GM18502 (cell line): ENCODE data around the gene ERVMER34-1.

Experiments
- ATAC-seq: cut with Tn5 transposase; IDR thresholded peaks from one replicate; pipeline ENCODE4 v1.9.1; 2021; ENCODE audit warnings: mild to moderate bottlenecking; ENCODE audit not compliant: unreplicated experiment, poor library complexity

Gene ERVMER34-1, protein sequence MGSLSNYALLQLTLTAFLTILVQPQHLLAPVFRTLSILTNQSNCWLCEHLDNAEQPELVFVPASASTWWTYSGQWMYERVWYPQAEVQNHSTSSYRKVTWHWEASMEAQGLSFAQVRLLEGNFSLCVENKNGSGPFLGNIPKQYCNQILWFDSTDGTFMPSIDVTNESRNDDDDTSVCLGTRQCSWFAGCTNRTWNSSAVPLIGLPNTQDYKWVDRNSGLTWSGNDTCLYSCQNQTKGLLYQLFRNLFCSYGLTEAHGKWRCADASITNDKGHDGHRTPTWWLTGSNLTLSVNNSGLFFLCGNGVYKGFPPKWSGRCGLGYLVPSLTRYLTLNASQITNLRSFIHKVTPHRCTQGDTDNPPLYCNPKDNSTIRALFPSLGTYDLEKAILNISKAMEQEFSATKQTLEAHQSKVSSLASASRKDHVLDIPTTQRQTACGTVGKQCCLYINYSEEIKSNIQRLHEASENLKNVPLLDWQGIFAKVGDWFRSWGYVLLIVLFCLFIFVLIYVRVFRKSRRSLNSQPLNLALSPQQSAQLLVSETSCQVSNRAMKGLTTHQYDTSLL

DNA sequence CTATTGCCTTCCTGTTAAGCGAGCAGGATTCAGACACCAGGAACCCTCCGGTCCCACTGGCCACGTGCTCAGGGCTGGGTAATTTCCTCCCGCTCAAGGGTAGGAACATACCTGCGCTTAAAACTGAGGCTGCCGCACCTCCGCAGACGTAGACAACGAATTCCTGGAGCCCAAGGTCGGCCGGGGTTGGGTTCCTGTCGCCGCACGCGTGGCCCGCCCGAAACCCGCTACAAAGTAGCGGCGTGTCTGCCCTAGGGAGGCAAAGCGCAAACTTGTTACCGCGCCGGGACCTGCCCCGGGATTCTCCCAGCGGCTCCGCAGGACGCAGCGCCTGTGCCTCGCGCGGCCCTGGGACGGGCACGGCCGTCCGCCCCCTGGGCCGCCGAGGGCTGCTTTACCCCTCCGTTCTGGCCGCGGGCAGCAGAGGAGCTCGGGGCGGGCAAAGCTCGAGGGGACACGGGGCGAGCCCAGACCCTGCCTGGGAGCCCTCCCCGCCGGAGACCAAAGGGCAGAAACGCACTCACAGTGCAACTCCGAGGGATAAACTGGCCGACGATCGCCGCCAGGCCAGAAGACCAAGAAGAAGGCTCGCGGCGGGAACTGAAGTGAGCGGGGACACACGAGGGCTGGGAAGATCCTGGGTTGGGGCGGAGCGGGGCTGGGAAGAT, at the start of gene ERVMER34-1:
Gene ERVMER34-1 (minus strand): TSS at position 607 of the 668 bp plus-strand sequence. CDS start 5,905 bp downstream, outside the sequence.
- no peak for ATAC-seq

DNA sequence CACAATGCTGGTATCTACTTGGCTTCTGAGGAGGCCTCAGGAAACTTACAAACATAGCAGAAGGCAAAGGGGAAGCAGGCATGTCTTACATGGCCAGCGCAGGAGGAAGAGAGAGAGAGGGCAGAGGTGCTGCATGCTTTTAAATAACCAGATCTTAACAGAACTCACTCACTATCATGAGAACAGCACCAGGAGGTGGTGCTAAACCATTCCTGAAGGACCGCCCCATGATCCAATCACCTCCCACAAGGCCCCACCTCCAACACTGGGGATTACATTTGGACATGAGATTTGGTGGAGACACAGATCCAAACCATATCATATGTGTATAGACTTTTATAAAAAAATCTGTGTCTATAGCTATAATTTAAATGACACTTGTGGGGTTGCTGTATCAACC, 48.6 kb upstream of the ERVMER34-1 start:
- no peak for ATAC-seq

DNA sequence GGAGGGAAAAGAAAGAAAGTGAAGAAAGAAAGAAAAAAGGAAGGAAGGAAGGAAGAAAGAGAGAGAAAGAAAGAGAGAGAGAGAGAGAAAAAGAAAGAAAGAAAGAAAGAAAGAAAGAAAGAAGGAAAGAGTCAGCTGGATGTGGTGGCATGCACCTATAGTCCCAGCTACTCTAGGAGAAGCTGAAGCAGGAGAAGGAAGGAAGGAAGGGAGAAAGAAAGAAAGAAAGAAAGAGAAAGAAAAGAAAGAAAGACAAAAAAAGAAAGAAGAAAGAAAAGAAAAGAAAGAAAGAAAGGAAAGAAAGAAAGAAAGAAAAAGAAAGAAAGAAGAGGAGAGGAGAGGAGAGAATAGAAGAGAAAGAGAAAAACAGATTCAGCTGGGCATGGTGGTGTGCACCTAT, 44.3 kb upstream of the ERVMER34-1 start:
- no peak for ATAC-seq

DNA sequence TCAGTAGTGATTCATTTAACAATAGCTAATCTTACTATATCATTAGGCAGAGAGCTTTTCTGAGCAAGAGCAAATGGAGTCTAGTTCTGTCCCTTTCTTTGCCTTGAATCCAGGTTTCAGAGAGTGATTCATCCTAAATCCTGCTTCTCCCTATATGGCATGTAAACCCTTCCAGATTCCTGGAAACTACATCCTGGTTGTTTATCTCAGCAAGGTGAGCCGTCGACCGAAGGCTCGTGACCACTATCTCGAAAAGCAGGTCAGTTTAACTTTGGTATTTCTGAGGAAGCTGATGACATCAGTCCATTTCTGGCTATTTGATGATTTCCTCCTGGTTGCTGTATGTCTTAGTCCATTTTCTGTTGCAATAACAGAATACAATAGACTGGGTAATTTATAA, 40.7 kb upstream of the ERVMER34-1 start:
- no peak for ATAC-seq

DNA sequence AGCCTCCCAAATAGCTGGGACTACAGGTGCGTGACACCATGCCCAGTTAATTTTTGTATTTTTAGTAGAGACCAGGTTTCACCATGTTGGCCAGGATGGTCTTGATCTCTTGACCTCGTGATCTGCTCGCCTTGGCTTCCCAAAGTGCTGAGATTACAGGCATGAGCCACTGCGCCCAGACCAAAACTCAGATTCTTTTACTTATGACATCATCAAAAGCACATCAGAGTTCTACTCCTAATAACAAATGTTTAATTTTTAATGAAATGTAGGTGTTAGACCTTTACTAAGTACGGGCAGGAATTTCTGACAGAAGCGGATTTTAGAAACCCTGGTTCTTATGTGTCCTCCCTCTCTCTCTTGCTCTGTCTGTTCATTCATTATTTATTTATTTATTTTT, 38.5 kb upstream of the ERVMER34-1 start:
- ATAC-seq: no peak

DNA sequence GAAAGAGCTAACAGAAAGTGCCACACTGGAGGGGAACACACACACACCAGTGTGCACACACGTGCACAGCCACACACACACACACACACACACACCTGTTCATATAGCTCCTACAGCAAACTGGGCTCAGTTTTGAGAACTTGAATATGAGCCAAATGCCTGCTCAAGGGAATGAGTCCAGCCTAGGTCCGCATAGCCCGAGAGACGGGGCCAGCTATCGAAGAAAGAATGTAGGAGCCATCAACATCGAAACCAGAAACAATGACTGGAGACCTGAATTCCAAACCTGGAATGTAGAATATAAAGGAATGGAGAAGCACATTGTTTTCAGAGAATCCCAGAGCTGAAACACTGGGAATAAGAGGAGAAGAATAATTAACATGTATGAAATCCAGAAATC, 37.6 kb upstream of the ERVMER34-1 start:
- no peak for ATAC-seq

DNA sequence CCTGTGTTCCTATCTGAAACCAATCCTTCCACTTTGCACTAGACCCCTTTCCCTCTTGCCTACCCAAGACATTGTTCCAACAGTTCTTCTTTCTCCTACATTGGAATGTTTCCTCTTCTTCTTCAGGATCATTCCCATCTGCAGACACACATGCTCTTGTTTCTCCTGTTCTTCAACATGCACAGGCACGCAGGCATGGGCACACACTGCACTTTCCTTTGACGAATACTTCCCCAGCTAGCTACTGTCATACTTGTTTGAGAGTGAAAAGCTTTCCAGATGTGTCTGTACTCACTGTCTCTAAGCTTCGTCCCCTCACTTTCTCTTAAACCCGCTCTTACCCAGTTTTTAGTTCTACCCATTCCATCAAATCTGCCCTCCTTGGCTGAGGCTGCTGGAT, 31.8 kb upstream of the ERVMER34-1 start:
- no peak for ATAC-seq

DNA sequence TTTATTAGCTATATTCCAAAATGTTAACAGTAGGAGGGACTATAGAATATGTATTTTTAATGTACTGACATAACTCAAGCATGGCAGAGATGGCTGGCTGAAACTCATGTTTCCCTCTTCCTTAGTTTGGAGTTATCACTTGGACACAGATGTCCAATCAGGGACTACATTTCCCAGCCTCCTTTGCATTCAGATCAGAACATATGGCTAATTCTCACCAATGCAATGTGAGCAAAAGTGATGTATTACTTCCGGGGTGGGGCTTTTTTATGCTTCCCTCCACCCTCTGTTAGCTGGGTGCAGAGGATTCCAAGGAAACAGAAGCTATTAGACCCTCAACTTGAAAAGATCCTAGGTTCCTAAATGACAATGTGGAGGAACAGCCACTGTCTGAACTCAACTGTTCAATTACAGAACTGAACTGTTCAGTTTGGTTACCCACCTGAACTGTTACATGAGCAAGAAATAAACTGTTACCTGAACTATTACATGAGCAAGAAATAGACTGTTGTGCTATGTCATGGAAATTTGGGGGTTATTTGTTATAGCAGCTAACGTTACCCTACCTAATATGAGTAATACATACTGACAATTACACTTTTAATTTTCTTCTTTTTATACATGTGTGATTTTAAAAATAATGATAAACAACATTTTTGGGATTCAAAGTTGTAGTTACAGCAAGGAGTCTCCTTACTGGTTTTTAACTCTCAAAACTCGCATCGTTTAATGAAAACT, 29.6 kb upstream of the ERVMER34-1 start:
- no peak for ATAC-seq

DNA sequence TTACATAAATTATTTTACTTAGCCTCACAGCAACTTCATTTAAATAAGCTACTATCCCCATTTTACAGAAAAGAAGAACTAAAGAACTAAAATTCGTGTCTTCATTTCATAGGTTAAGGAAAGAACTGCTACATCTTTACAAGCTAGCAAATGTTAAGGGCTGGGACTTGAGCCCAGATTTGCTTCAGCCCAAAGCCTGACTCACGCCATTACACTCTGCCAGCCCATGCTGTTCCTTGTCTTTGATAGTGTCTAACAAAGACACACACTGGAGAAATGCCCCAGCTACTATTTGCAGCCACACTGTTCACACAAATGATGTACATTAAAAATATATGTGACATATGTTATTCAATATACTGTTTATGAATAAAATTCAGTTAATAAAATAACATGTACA, 29.0 kb upstream of the ERVMER34-1 start:
- ATAC-seq: no peak

DNA sequence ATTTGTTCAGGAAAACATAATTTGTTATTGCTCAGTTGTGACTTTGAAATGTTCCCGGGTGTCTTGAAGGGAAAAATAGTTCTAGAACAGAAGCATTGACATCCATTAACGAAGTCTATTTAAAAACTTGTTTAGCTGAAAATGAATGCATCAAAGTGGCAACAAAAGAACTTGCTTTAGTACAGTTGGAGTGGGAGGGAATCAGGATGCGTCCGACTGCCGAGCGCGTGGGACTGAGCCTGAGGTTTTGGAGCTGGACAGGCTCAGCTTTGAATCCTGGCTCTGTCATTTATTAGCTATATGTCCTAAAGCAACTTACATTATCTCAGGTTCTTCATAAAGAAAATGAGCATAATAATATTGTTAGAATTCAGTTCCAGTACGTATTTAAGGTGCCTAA, 9.0 kb upstream of the ERVMER34-1 start:
- no peak for ATAC-seq

DNA sequence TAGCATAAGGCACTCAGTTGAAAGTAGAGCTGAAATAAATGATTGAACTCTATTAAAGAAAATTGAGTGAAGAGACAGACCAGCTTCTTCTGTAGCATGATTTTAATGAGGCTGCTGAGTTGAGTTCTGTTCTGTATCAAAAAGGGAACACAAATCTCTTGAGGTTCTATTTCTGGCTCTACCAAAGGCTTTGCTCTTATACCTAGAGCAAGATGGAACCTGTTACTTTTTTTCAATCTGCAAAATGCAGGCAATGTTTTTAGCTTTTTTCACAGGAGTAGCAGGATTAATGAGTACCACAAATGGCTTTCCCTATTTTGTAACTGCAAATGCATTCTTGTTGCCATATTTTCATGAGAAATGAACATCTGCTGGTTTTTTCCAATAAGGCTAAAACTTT, 4.2 kb upstream of the ERVMER34-1 start:
- no peak for ATAC-seq

DNA sequence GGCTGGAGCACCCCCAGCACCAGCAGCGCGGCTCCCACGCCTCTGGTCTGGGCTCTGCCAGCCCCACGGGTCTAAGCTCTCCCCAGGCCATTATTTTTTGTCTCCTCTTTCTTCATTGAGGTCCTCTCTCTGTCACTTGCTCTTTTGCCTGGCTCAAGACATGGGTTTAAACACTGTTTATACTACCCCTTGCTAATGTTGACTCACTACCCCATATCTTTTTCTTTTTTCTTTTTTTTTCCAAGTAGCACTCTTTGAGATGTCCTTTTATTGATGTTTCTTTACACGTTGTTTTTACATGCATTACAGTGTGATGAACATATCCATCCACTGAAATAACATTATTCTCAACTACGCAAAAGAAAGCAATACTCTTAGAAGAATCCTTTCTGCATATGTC, 1.7 kb upstream of the ERVMER34-1 start:
- ATAC-seq: no peak

DNA sequence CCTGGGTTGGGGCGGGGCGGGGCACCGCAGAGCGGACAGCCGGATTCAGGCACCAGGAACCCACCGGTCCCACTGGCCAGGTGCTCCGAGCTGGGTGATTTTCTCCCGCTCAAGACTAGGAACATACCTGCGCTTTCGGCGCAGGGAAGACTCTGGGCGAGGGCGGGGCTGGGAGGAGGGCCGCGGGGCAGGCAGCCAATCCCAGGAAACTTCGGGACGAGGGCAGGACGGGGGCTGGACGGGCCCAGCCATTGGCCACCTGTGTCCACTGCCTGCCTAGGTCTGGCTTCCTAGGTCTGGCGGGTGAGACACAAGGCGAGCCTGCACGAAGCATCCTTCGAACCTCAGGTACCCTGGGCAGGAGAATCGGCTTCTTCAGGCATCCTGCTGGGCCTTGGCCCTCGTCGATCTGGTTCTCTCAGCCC, 274 bp upstream of the ERVMER34-1 start:
- no peak for ATAC-seq

DNA sequence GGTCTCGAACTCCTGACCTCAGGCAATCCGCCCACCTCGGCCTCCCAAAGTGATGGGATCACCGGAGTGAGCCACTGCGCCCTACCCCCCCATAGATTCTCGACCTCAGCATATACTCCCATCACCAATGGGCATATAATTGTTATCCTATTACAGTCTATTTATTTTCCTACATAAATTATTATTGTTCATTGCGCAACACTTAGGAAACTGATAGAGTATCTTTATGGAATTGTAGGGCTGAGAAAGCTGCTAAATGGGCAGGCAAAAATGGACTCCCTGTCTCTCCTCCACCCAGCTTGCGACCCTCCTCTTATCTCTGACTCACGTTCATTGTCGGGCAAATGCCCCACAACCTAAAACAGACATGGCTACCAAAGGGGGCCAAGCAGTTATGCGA, 1.0 kb downstream of the ERVMER34-1 start:
- no peak for ATAC-seq

DNA sequence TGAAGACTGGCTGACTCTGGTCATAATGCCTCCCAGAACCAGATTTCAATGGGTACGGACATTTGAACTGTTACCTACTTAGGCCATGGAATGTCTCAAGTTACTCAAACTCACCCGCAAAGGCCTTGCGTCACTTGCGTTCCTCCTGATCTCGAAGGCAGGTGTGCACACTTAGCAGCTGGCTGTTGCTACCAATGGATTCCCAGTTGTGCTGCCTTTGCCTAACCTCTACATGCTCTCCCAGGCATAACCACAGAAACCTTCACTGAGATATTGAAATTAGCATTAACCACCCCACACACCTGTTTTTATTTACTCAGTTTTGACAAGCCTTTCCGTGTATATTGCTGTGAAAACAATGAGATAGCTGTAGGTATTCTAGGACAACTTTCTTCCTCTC, 2.8 kb downstream of the ERVMER34-1 start:
- peak; percentile 56 for ATAC-seq

DNA sequence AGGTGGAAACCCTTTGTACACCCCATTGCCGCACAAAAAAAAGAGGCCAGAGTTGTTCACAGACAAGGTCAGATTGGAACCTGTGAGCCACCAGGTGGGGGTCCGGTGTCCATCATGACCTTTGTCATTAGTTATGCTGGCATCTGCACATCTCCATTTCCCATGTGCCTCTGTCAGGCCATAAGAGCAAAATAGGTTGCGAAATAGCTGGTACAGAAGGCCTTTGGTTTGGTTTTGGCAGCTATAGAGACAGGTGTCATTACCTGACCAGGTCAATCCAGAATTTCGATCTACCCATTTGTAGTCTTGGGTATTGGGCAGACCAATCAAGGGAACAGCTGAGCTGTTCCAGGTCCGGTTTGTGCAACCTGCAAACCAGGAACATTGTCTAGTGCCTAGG, 6.6 kb downstream of the ERVMER34-1 start:
- no peak for ATAC-seq

DNA sequence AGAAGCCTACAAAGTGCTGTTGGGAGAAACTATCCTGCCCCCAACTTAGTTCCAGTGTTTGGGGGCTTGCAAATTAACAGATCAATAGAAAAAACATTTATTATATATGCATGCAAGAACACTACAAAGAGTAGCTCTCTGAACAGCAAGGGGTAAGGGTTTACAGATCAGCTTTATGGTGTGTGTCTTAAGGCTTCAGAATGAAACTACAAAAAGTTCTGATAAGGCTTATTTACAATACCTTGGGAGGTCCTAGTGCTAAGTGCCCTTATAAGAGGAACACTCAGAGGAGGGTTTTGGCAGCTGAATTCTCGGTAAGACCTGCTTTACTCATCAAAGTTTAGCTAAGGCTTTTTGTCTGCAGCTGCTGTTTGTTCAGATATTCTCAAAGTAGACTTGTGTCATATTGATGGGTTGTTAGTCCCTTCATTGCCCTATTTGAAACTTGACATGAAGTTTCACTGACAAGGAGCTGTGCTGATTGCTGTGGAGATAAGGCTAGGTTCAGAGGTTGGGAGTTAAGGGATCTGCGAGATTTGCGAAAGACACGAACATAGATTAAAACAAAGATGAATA, 7.7 kb downstream of the ERVMER34-1 start:
- ATAC-seq: no peak

DNA sequence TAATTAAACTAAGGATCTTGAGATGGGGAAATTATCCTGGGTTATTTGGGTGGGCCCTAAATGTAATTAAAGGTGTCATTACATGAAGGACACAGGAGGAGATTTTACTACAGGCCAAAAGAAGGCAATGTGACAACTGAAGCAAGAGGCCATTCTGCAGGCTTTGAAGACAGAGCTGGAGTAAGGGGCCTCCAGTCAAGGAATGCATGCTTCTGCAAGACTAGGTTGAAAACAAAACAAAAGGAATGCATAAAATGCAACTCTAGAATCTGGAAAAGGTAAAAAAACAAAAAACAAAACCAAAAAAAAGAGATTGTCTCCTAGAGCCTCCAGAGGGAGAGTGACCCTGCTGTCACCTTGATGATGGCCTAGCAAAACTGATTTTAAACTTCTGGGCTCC, 21.6 kb downstream of the ERVMER34-1 start:
- ATAC-seq: no peak

DNA sequence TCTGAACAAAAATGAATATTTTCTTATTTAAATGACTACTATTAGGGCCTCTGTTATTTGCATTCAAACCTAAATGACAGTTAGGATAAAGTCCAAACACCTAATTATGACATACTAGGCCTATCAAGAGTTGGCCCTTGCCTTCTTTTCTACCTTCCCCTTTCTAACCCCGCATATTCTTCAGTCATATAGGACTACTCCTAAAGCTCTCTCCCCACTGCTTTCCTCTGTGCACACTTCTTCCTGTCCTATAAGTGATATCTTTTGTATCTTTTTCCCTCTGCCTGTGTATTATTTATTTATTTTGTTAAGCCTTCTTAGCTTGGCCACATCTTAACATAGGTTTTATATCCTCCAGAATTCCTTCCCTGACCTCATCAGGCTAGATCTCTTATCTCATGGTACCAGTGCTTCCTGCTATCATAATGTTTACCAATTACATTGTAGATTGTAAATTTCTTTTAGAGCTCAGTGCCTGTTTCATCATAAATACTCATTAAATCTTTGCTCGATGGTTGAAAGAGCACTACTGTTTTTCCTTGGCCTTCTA, 22.5 kb downstream of the ERVMER34-1 start:
- no peak for ATAC-seq
